Cardiac muscle cell (in vitro differentiated cells and primary cell): ENCODE measurements around the gene ADGRB2. TPM values are rescaled to one million over a fixed set of nuclear protein-coding genes. Genes with fewer than 3 reads are reported as not detected.
"Not testable (repeated sequence)": the region's sequence is repeated elsewhere in the genome, so short reads cannot be mapped to it uniquely, and the experiment has no call there.

Source experiments
- DNase-seq, 2 donors: peaks; one replicate each; pipeline versions ENCODE4 v3.0.0 to v3.0.0-alpha.2; 2010 to 2017; ENCODE audit warnings: low read depth in 1 of 2, low spot score in 1 of 2
- H3K27ac ChIP-seq: fragments of 200-600 bp; sonication (generic); 2 replicates; pipeline ENCODE4 v1.5.1; 2016
- H3K27me3 ChIP-seq: fragments of 200-600 bp; sonication (generic); 2 replicates; pipeline ENCODE4 v1.6.0; 2016; ENCODE audit warnings: control low read depth
- H3K36me3 ChIP-seq: fragments of 200-600 bp; sonication (generic); 2 replicates; pipeline ENCODE4 v1.5.1; 2016; ENCODE audit warnings: control low read depth
- H3K4me1 ChIP-seq: fragments of 200-600 bp; sonication (generic); 2 replicates; pipeline ENCODE4 v1.8.1; 2017; ENCODE audit warnings: low read depth, mild to moderate bottlenecking, mixed run types
- H3K4me3 ChIP-seq: fragments of 200-600 bp; sonication (generic); 2 replicates; pipeline ENCODE4 v1.5.1; 2016; ENCODE audit warnings: mild to moderate bottlenecking
- H3K9me3 ChIP-seq: fragments of 200-600 bp; sonication (generic); 2 replicates; pipeline ENCODE4 v1.5.1; 2017; ENCODE audit warnings: low read depth, mild to moderate bottlenecking, control low read depth
- polyA plus RNA-seq: library from polyadenylated mRNA; unstranded; fragments of >200 nt; fragmentation: Nextera tagmentation; extraction: Ambion mirVana; gene quantifications from 2 replicates; pipeline ENCODE4 v1.2.1, GENCODE V29; 2016
- total RNA-seq: library from RNA; depleted of rRNA; stranded (reverse); fragments of >200 nt; gene quantifications from 2 replicates; pipeline ENCODE4 v1.2.3, GENCODE V29; 2016
- TF ChIP-seq, protein P1 (sequence below): IDR thresholded peaks from 2 replicates; pipeline ENCODE4 v1.5.1; 2012; ENCODE audit warnings: low read depth, mild to moderate bottlenecking, low read length

Gene ADGRB2
- total and polyA plus RNA-seq, 2 experiments from 2014 or later: 95.0 to 309 TPM

GRCh38 chr1:31712630-31713029 lies 51.5 kb downstream of the ADGRB2 start:
- peak overlapping the region; percentile 82 for H3K27ac ChIP-seq

GRCh38 chr1:31712068-31712467 lies 52.1 kb downstream of the ADGRB2 start:
- H3K27ac ChIP-seq: peak overlapping the region; percentile 82
- H3K36me3 ChIP-seq: no peaks in the 10 kb centered on the region
- peaks cover 25% of the 10 kb centered on the region for H3K4me1 ChIP-seq

More at GRCh38 chr1:31712630-31713029, 51.5 kb downstream of the ADGRB2 start:
- no peaks in the 10 kb centered on the region for H3K27me3 ChIP-seq
- TF ChIP-seq, protein P1, sequence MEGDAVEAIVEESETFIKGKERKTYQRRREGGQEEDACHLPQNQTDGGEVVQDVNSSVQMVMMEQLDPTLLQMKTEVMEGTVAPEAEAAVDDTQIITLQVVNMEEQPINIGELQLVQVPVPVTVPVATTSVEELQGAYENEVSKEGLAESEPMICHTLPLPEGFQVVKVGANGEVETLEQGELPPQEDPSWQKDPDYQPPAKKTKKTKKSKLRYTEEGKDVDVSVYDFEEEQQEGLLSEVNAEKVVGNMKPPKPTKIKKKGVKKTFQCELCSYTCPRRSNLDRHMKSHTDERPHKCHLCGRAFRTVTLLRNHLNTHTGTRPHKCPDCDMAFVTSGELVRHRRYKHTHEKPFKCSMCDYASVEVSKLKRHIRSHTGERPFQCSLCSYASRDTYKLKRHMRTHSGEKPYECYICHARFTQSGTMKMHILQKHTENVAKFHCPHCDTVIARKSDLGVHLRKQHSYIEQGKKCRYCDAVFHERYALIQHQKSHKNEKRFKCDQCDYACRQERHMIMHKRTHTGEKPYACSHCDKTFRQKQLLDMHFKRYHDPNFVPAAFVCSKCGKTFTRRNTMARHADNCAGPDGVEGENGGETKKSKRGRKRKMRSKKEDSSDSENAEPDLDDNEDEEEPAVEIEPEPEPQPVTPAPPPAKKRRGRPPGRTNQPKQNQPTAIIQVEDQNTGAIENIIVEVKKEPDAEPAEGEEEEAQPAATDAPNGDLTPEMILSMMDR: no peak
- no peaks in the 10 kb centered on the region for H3K36me3 ChIP-seq
- H3K4me1 ChIP-seq: peaks cover 25% of the 10 kb centered on the region
- no peak overlapping the region for H3K4me3 ChIP-seq
- H3K9me3 ChIP-seq: no peaks in the 10 kb centered on the region
- DNase-seq: peak; percentile 49 to 93

GRCh38 chr1:31708324-31708723 lies 55.8 kb downstream of the ADGRB2 start:
- H3K36me3 ChIP-seq: no peaks in the 10 kb centered on the region
- H3K4me3 ChIP-seq: no peak overlapping the region
- TF ChIP-seq, protein P1: no peak
- no peak for DNase-seq
- no peak overlapping the region for H3K27ac ChIP-seq
- no peaks in the 10 kb centered on the region for H3K27me3 ChIP-seq
- H3K4me1 ChIP-seq: peaks cover 27% of the 10 kb centered on the region
- no peaks in the 10 kb centered on the region for H3K9me3 ChIP-seq

More at GRCh38 chr1:31712068-31712467, 52.1 kb downstream of the ADGRB2 start:
- TF ChIP-seq, protein P1: no peak
- no peaks in the 10 kb centered on the region for H3K27me3 ChIP-seq
- H3K4me3 ChIP-seq: no peak overlapping the region
- H3K9me3 ChIP-seq: no peaks in the 10 kb centered on the region
- DNase-seq: peak in 1 of 2 donors; percentile 67

GRCh38 chr1:31707711-31708110 lies 56.4 kb downstream of the ADGRB2 start:
- H3K9me3 ChIP-seq: no peaks in the 10 kb centered on the region
- DNase-seq: peak in 1 of 2 donors; percentile 88
- TF ChIP-seq, protein P1: peak; percentile 48
- H3K4me1 ChIP-seq: peaks cover 21% of the 10 kb centered on the region
- no peak overlapping the region for H3K27ac ChIP-seq
- no peak overlapping the region for H3K4me3 ChIP-seq
- no peaks in the 10 kb centered on the region for H3K27me3 ChIP-seq
- no peaks in the 10 kb centered on the region for H3K36me3 ChIP-seq

DNA sequence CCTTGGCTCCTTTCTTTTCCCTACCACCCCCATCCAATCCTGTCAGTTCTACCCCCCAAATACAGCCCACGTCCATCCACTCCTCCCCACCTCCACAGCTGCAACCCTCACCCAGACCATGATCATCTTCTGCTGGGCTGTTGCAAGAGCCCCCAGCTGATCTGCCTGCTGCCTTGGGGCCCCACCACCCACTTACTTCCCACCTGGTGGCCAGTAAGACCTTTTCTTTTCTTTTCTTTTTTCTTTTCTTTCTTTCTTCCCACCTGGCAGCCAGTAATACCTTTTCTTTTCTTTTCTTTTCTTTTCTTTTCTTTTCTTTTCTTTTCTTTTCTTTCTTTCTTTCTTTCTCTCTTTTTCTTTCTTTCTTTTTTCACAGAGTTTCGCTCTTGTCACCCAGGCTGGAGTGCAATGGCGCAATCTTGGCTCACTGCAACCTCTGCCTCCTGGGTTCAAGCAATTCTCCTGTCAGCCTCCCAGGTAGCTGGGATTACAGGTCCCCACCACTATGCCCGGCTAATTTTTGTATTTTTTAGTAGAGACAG lies 57.0 kb downstream of the ADGRB2 start:
- H3K9me3 ChIP-seq, H3K27me3 ChIP-seq, H3K4me3 ChIP-seq, H3K36me3 ChIP-seq, H3K27ac ChIP-seq, DNase-seq: not testable (repeated sequence)
- peaks cover 15% of the 10 kb centered on the region for H3K4me1 ChIP-seq

DNA sequence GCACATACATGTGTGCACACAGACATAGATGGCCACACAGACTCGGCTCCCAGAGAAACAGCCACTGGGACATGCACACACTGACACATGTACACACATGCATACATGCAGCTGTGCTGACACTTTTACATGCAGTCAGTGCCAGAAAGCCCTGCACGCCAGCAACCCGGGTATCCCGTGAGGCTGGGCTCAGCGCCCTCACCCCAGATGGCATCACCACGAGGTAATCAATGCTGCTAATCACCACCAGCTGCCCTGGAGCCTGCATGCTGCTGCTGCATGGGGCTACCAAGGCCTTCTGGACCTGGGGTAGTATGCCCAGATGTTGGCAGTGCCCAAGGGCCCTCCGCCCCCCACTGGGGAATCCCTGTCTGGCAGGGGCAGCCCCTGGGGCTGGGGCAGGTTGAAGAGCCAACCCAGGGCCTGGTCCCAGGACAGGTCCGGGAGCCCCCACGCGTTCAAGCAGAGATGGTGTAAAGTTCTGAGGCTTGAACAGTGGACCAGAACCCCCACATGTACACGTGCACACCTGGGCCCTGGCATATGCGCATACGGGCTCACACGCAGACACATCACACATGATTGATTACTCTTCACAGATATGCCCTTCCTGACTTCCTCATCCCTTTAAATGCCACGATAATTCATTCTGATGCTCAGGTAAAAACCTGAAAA lies 57.6 kb downstream of the ADGRB2 start:
- no peak overlapping the region for H3K27ac ChIP-seq
- H3K27me3 ChIP-seq: no peaks in the 10 kb centered on the region
- no peak for DNase-seq
- no peak overlapping the region for H3K4me3 ChIP-seq
- TF ChIP-seq, protein P1: no peak
- H3K4me1 ChIP-seq: peaks cover 12% of the 10 kb centered on the region
- no peaks in the 10 kb centered on the region for H3K36me3 ChIP-seq
- H3K9me3 ChIP-seq: no peaks in the 10 kb centered on the region
